Measurements from ENCODE around the gene MMP28. TPM values are rescaled to one million over a fixed set of nuclear protein-coding genes. Genes with fewer than 3 reads are reported as not detected.

Gene MMP28
- total and polyA plus RNA-seq, 2 donors from 2014 or later: 4.5 to 10.3 TPM

- Histone ChIP-seq H3K9ac (ENCODE audit: low read length in 3 of 3) (no peak overlapping the region), H3K36me3 (ENCODE audit: control insufficient read depth in 2 of 3, insufficient read depth in 3 of 3, low read length in 3 of 3) (no peaks in the 10 kb centered on the region), H3K4me1 (ENCODE audit: control insufficient read depth in 2 of 3, insufficient read depth in 2 of 3, low read depth in 1 of 3, low read length in 3 of 3) (peaks cover 0 to under 1% (median 0%) of the 10 kb centered on the region in 3 donors), H3K27ac (ENCODE audit: low read depth in 2 of 2, low read length in 2 of 2) (no peak overlapping the region), H3K9me3 (ENCODE audit: control insufficient read depth in 2 of 3, insufficient read depth in 1 of 3, low read length in 3 of 3) (no peaks in the 10 kb centered on the region), H3K27me3 (ENCODE audit: control insufficient read depth, insufficient read depth, low read length) (peaks cover 13% of the 10 kb centered on the region), H3K4me3 (ENCODE audit: low read length in 3 of 3) (no peak overlapping the region)
- intact Hi-C loops (cut with DNase I): loop anchor here (10.0 kb wide), 1 partner anchor 128 kb away; no protein-coding TSS in a partner anchor
- FAIRE-seq (no peak), DNase-seq (peak in 1 of 5 donors; percentile 38)
- TF ChIP-seq CTCF (IDR thresholded peaks at IDR 0.05; ENCODE audit: borderline replicate concordance, extremely low read depth, insufficient read depth): no peak
Observed at GRCh38 chr17:35742496-35742895, 52.9 kb downstream of the MMP28 start.

- Histone ChIP-seq H3K4me3 (ENCODE audit: low read length in 3 of 3) (no peak overlapping the region), H3K9me3 (ENCODE audit: control insufficient read depth in 2 of 3, insufficient read depth in 1 of 3, low read length in 3 of 3) (no peaks in the 10 kb centered on the region), H3K27ac (ENCODE audit: low read depth in 2 of 2, low read length in 2 of 2) (no peak overlapping the region), H3K4me1 (ENCODE audit: control insufficient read depth in 2 of 3, insufficient read depth in 2 of 3, low read depth in 1 of 3, low read length in 3 of 3) (no peaks in the 10 kb centered on the region), H3K9ac (ENCODE audit: low read length in 3 of 3) (no peak overlapping the region), H3K36me3 (ENCODE audit: control insufficient read depth in 2 of 3, insufficient read depth in 3 of 3, low read length in 3 of 3) (no peaks in the 10 kb centered on the region), H3K27me3 (ENCODE audit: control insufficient read depth, insufficient read depth, low read length) (peaks cover 13% of the 10 kb centered on the region)
- DNase-seq (peak in 3 of 5 donors; percentile 44 to 70 (median 51)), FAIRE-seq (no peak)
- no peak for TF ChIP-seq CTCF (IDR thresholded peaks at IDR 0.05; ENCODE audit: borderline replicate concordance, extremely low read depth, insufficient read depth)
- intact Hi-C loops (cut with DNase I): loop anchor here (10.0 kb wide), 1 partner anchor 126 kb away; no protein-coding TSS in a partner anchor
Observed at GRCh38 chr17:35740997-35741931, 54.2 kb downstream of the MMP28 start.

GRCh38 chr17:35740216-35740615 lies 55.2 kb downstream of the MMP28 start:
- H3K36me3 ChIP-seq (ENCODE audit: control insufficient read depth in 2 of 3, insufficient read depth in 3 of 3, low read length in 3 of 3): no peaks in the 10 kb centered on the region
- intact Hi-C loops (cut with DNase I): loop anchor here (10.0 kb wide), 1 partner anchor 125 kb away; no protein-coding TSS in a partner anchor
- DNase-seq: peak in 1 of 5 donors; percentile 41
- no peaks in the 10 kb centered on the region for H3K9me3 ChIP-seq (ENCODE audit: control insufficient read depth in 2 of 3, insufficient read depth in 1 of 3, low read length in 3 of 3)
- H3K4me1 ChIP-seq (ENCODE audit: control insufficient read depth in 2 of 3, insufficient read depth in 2 of 3, low read depth in 1 of 3, low read length in 3 of 3): no peaks in the 10 kb centered on the region
- H3K9ac ChIP-seq (ENCODE audit: low read length in 3 of 3): no peak overlapping the region
- no peak for TF ChIP-seq CTCF (IDR thresholded peaks at IDR 0.05; ENCODE audit: borderline replicate concordance, extremely low read depth, insufficient read depth)
- H3K27me3 ChIP-seq (ENCODE audit: control insufficient read depth, insufficient read depth, low read length): peaks cover 13% of the 10 kb centered on the region
- H3K4me3 ChIP-seq (ENCODE audit: low read length in 3 of 3): no peak overlapping the region
- no peak overlapping the region for H3K27ac ChIP-seq (ENCODE audit: low read depth in 2 of 2, low read length in 2 of 2)
- FAIRE-seq: no peak

Data from kidney (tissue), 14 donors.